Activated naive CD8-positive, alpha-beta T cell treated with anti-CD3 and anti-CD28 coated beads, Interleukin-2, amount 50 U/mL, for 24 hours (primary cell): ENCODE measurements around the gene GDNF.

Experiments
- ATAC-seq: fragments of 150-1000 bp; cut with Tn5 transposase; one replicate; pipeline ENCODE4 v1.10.0; 2021
- DNase-seq: peaks from one replicate; pipeline ENCODE4 v3.0.0; 2021
- H3K27ac Mint-ChIP-seq: one replicate; pipeline ENCODE4 v1.8.0; 2021; ENCODE audit warnings: mild to moderate bottlenecking, mixed read lengths
- H3K27me3 Mint-ChIP-seq: one replicate; pipeline ENCODE4 v1.8.0; 2021; ENCODE audit warnings: mixed read lengths
- H3K36me3 Mint-ChIP-seq: one replicate; pipeline ENCODE4 v1.8.0; 2021; ENCODE audit warnings: low read depth, mixed read lengths
- H3K4me1 Mint-ChIP-seq: one replicate; pipeline ENCODE4 v1.8.0; 2021; ENCODE audit warnings: mixed read lengths
- H3K4me3 Mint-ChIP-seq: one replicate; pipeline ENCODE4 v1.8.0; 2021; ENCODE audit warnings: mild to moderate bottlenecking, moderate library complexity, mixed read lengths
- H3K9me3 Mint-ChIP-seq: one replicate; pipeline ENCODE4 v1.8.0; 2021; ENCODE audit warnings: mixed read lengths

Gene GDNF

GRCh38 chr5:37838152-37838932, 1.5 kb downstream of the GDNF start:
- Mint-ChIP-seq H3K27ac (no peak overlapping the region), H3K36me3 (no peaks in the 10 kb centered on the region), H3K4me1 (peaks cover 27% of the 10 kb centered on the region), H3K9me3 (no peaks in the 10 kb centered on the region), H3K4me3 (peak overlapping the region; percentile 32), H3K27me3 (peaks cover 82% of the 10 kb centered on the region)
- ATAC-seq (no peak), DNase-seq (no peak)

GRCh38 chr5:37837414-37838032, 2.3 kb downstream of the GDNF start:
- peaks cover 85% of the 10 kb centered on the region for H3K27me3 Mint-ChIP-seq
- no peak for ATAC-seq
- H3K4me1 Mint-ChIP-seq, result peaks cover 27% of the 10 kb centered on the region
- H3K4me3 Mint-ChIP-seq, result peak overlapping the region; percentile 59
- no peak overlapping the region for H3K27ac Mint-ChIP-seq
- no peaks in the 10 kb centered on the region for H3K9me3 Mint-ChIP-seq
- no peaks in the 10 kb centered on the region for H3K36me3 Mint-ChIP-seq
- DNase-seq, result peak; percentile 82

- ATAC-seq, result no peak
- Mint-ChIP-seq H3K27me3 (peaks cover 82% of the 10 kb centered on the region), H3K36me3 (no peaks in the 10 kb centered on the region), H3K4me3 (peak overlapping the region; percentile 59), H3K27ac (no peak overlapping the region), H3K4me1 (peaks cover 27% of the 10 kb centered on the region), H3K9me3 (no peaks in the 10 kb centered on the region)
- DNase-seq, result no peak
Measured at GRCh38 chr5:37836592-37837413, 3.0 kb downstream of the GDNF start.

GRCh38 chr5:37836235-37836591, 3.6 kb downstream of the GDNF start:
- Mint-ChIP-seq H3K27ac (no peak overlapping the region), H3K9me3 (no peaks in the 10 kb centered on the region), H3K36me3 (no peaks in the 10 kb centered on the region), H3K4me1 (peaks cover 27% of the 10 kb centered on the region), H3K4me3 (no peak overlapping the region), H3K27me3 (peaks cover 79% of the 10 kb centered on the region)
- no peak for ATAC-seq
- DNase-seq, result no peak

- Mint-ChIP-seq H3K27me3 (peaks cover 75% of the 10 kb centered on the region), H3K4me1 (peaks cover 27% of the 10 kb centered on the region), H3K36me3 (no peaks in the 10 kb centered on the region), H3K9me3 (no peaks in the 10 kb centered on the region), H3K27ac (no peak overlapping the region), H3K4me3 (no peak overlapping the region)
- no peak for ATAC-seq
- no peak for DNase-seq
Measured at GRCh38 chr5:37835380-37835973, 4.4 kb downstream of the GDNF start.

GRCh38 chr5:37834542-37835379, 5.1 kb downstream of the GDNF start:
- peaks cover 74% of the 10 kb centered on the region for H3K27me3 Mint-ChIP-seq
- DNase-seq (no peak), ATAC-seq (no peak)
- H3K4me1 Mint-ChIP-seq, result peaks cover 27% of the 10 kb centered on the region
- no peak overlapping the region for H3K27ac Mint-ChIP-seq
- H3K36me3 Mint-ChIP-seq, result no peaks in the 10 kb centered on the region
- no peaks in the 10 kb centered on the region for H3K9me3 Mint-ChIP-seq
- H3K4me3 Mint-ChIP-seq, result no peak overlapping the region

- DNase-seq (no peak), ATAC-seq (no peak)
- no peak overlapping the region for H3K4me3 Mint-ChIP-seq
- H3K9me3 Mint-ChIP-seq, result no peaks in the 10 kb centered on the region
- H3K27ac Mint-ChIP-seq, result no peak overlapping the region
- H3K4me1 Mint-ChIP-seq, result peaks cover 22% of the 10 kb centered on the region
- H3K27me3 Mint-ChIP-seq, result peaks cover 73% of the 10 kb centered on the region
- no peaks in the 10 kb centered on the region for H3K36me3 Mint-ChIP-seq
Measured at GRCh38 chr5:37833990-37834389, 5.9 kb downstream of the GDNF start.

GRCh38 chr5:37831821-37832534, 7.9 kb downstream of the GDNF start:
- no peaks in the 10 kb centered on the region for H3K9me3 Mint-ChIP-seq
- no peak for ATAC-seq

GRCh38 chr5:37830348-37830747, 9.5 kb downstream of the GDNF start:
- Mint-ChIP-seq H3K4me1 (no peaks in the 10 kb centered on the region), H3K9me3 (no peaks in the 10 kb centered on the region), H3K36me3 (no peaks in the 10 kb centered on the region), H3K4me3 (no peak overlapping the region), H3K27ac (no peak overlapping the region), H3K27me3 (peaks cover 49% of the 10 kb centered on the region)
- ATAC-seq (no peak), DNase-seq (no peak)

More at GRCh38 chr5:37831821-37832534, 7.9 kb downstream of the GDNF start:
- DNase-seq, result no peak
- H3K27me3 Mint-ChIP-seq, result peaks cover 64% of the 10 kb centered on the region
- no peak overlapping the region for H3K4me3 Mint-ChIP-seq
- H3K36me3 Mint-ChIP-seq, result no peaks in the 10 kb centered on the region
- H3K27ac Mint-ChIP-seq, result no peak overlapping the region
- peaks cover 3% of the 10 kb centered on the region for H3K4me1 Mint-ChIP-seq

GRCh38 chr5:37825334-37825915, 14.4 kb downstream of the GDNF start:
- Mint-ChIP-seq H3K4me1 (no peaks in the 10 kb centered on the region), H3K27me3 (peaks cover 17% of the 10 kb centered on the region), H3K27ac (no peak overlapping the region), H3K36me3 (no peaks in the 10 kb centered on the region), H3K9me3 (no peaks in the 10 kb centered on the region), H3K4me3 (no peak overlapping the region)
- ATAC-seq, result no peak
- DNase-seq, result no peak

GRCh38 chr5:37823433-37824152, 16.2 kb downstream of the GDNF start:
- no peaks in the 10 kb centered on the region for H3K4me1 Mint-ChIP-seq
- ATAC-seq (no peak), DNase-seq (no peak)

GRCh38 chr5:37816883-37817282, 23.0 kb downstream of the GDNF start:
- Mint-ChIP-seq H3K36me3 (no peaks in the 10 kb centered on the region), H3K4me1 (no peaks in the 10 kb centered on the region), H3K27ac (no peak overlapping the region), H3K9me3 (no peaks in the 10 kb centered on the region), H3K4me3 (no peak overlapping the region), H3K27me3 (peaks cover 7% of the 10 kb centered on the region)
- DNase-seq (no peak), ATAC-seq (no peak)

More at GRCh38 chr5:37823433-37824152, 16.2 kb downstream of the GDNF start:
- peaks cover 11% of the 10 kb centered on the region for H3K27me3 Mint-ChIP-seq
- no peaks in the 10 kb centered on the region for H3K9me3 Mint-ChIP-seq
- no peak overlapping the region for H3K4me3 Mint-ChIP-seq
- no peak overlapping the region for H3K27ac Mint-ChIP-seq
- H3K36me3 Mint-ChIP-seq, result no peaks in the 10 kb centered on the region

- DNase-seq, result no peak
Measured at GRCh38 chr5:37816331-37816730, 23.5 kb downstream of the GDNF start.

More at GRCh38 chr5:37816331-37816730, 23.5 kb downstream of the GDNF start:
- H3K27ac Mint-ChIP-seq, result no peak overlapping the region
- no peak overlapping the region for H3K4me3 Mint-ChIP-seq
- no peak for ATAC-seq
- peaks cover 7% of the 10 kb centered on the region for H3K27me3 Mint-ChIP-seq
- no peaks in the 10 kb centered on the region for H3K36me3 Mint-ChIP-seq
- no peaks in the 10 kb centered on the region for H3K9me3 Mint-ChIP-seq
- H3K4me1 Mint-ChIP-seq, result no peaks in the 10 kb centered on the region
